ENCODE results near the gene RTTN. TPM values are rescaled to one million over a fixed set of nuclear protein-coding genes. Genes with fewer than 3 reads are reported as not detected.

RTTN gene
- total and polyA plus RNA-seq, 10 of the 15 experiments (the other 5 are each of a cell fraction or from before 2014, with no cell fraction given) = 9.4 to 36.6 (median 15.7) TPM

- TF ChIP-seq CBX5 (IDR thresholded peaks at IDR 0.05; ENCODE audit: low read depth) (no peak), GATAD2B (conservative IDR thresholded peaks at IDR 0.05; ENCODE audit: low read depth) (no peak), ZBTB33 (IDR thresholded peaks at IDR 0.05) (no peak), MYB (IDR thresholded peaks at IDR 0.05; ENCODE audit: borderline replicate concordance, low read depth, low read length) (no peak)
These were observed 29.4 kb upstream of the RTTN start (continued) for GRCh38 chr18:70234667-70235459.

- Histone ChIP-seq H3K27me3 (replicated peaks in 1 of 2; ENCODE audit: control insufficient read depth in 2 of 2, insufficient read depth in 2 of 2, low read length in 1 of 2) (peaks cover 0 to 1% of the 10 kb centered on the region in 2 experiments; a peak in 2 of 4 replicates), H3K36me3 (ENCODE audit: control insufficient read depth in 2 of 2, insufficient read depth in 2 of 2, low read length in 1 of 2) (no peaks in the 10 kb centered on the region), H3K27ac (ENCODE audit: control insufficient read depth, insufficient read depth) (no peak overlapping the region), H3K79me2 (ENCODE audit: control insufficient read depth, insufficient read depth, low read length) (no peaks in the 10 kb centered on the region), H3K9ac (ENCODE audit: control insufficient read depth, insufficient read depth, low read length) (no peak overlapping the region), H4K20me1 (ENCODE audit: control insufficient read depth, insufficient read depth) (no peaks in the 10 kb centered on the region), H3K4me2 (ENCODE audit: control insufficient read depth, insufficient read depth) (no peak overlapping the region), H2AFZ (ENCODE audit: control insufficient read depth, low read depth, low read length) (no peak overlapping the region), H3K9me3 (replicated peaks; ENCODE audit: control insufficient read depth, insufficient read depth, low read length) (no peaks in the 10 kb centered on the region), H3K4me3 (no peak overlapping the region), H3K4me1 (ENCODE audit: control insufficient read depth, insufficient read depth, low read length) (no peaks in the 10 kb centered on the region)
- in situ Hi-C loops (cut with MboI) = no loop called here
- CTCF ChIA-PET = interaction anchor here (1.0 kb wide), 1 partner anchor 9 kb away, joined by 4 read pairs; no protein-coding TSS in a partner anchor
- SMC1A ChIA-PET (ENCODE audit: uncharacterized antibody, unreplicated experiment) = no interaction called here
- ATAC-seq (no peak), DNase-seq (ENCODE audit: low read depth, low spot score) (no peak), FAIRE-seq (no peak)
- BruUV-seq (replicated peaks) = no TSS peak
- RAD21 ChIA-PET (ENCODE audit: unreplicated experiment) = no interaction called here
- intact Hi-C loops (cut with micrococcal nuclease; ENCODE audit: unreplicated experiment) = no loop called here
- no peak for TF ChIP-seq ZNF217 (IDR thresholded peaks at IDR 0.05)
- no peak for TF ChIP-seq BCLAF1 (IDR thresholded peaks at IDR 0.05)
- TF ChIP-seq RAD21 (IDR thresholded peaks at IDR 0.05; ENCODE audit: insufficient read depth, low read depth, low read length) = no peak
- no peak for TF ChIP-seq CBX3 (IDR thresholded peaks at IDR 0.05; ENCODE audit: borderline replicate concordance, low read depth)
- no peak for TF ChIP-seq IRF4 (IDR thresholded peaks at IDR 0.05; ENCODE audit: low read depth, low read length)
- no peak for TF ChIP-seq IKZF1 (conservative IDR thresholded peaks at IDR 0.05)
- no peak for TF ChIP-seq TARDBP (IDR thresholded peaks at IDR 0.05; ENCODE audit: borderline replicate concordance)
- TF ChIP-seq CBX5 (IDR thresholded peaks at IDR 0.05; ENCODE audit: low read depth) = no peak
- no peak for TF ChIP-seq ELK1 (IDR thresholded peaks at IDR 0.05; ENCODE audit: low read depth, low read length)
- TF ChIP-seq NFXL1 (IDR thresholded peaks at IDR 0.05; ENCODE audit: borderline replicate concordance) = no peak
- no peak for TF ChIP-seq PML (IDR thresholded peaks at IDR 0.05; ENCODE audit: low read length)
- POLR2A ChIA-PET = no interaction called here
These were observed 28.5 kb upstream of the RTTN start for GRCh38 chr18:70233974-70234373.
